Gastrocnemius medialis (tissue), 4 donors: ENCODE data around the gene ZNF485.
"Not testable (repeated sequence)": the region's sequence is repeated elsewhere in the genome, so short reads cannot be mapped to it uniquely, and the experiment has no call there.

Experiments used
- CTCF ChIP-seq, 5 experiments: fragments of 450-650 bp in 3 of 5; fragments of 200-600 bp in 2 of 5; sonication (generic) in 2 of 5; IDR thresholded peaks in 4 of 5; conservative IDR thresholded peaks in 1 of 5; 1 replicate in 4 of 5; 2 replicates in 1 of 5; pipeline ENCODE4 v1.5.1; 2016 to 2019; ENCODE audit warnings: antibody characterized with exemption in 5 of 5, mild to moderate bottlenecking in 3 of 5, moderate library complexity in 3 of 5
- POLR2A ChIP-seq, 2 donors: fragments of 450-650 bp; IDR thresholded peaks; one replicate each; pipeline ENCODE4 v1.6.1; 2017; ENCODE audit warnings: antibody characterized with exemption in 2 of 2, mild to moderate bottlenecking in 2 of 2, moderate library complexity in 2 of 2

GRCh38 chr10:43586730-43587115 is 19.5 kb upstream of the ZNF485 start:
- not testable (repeated sequence) for TF ChIP-seq CTCF (IDR thresholded peaks at IDR 0.05 in 4 of 5, conservative IDR thresholded peaks at IDR 0.05 in 1 of 5); POLR2A (IDR thresholded peaks at IDR 0.05)
